Activated CD8-positive, alpha-beta memory T cell treated with anti-CD3 and anti-CD28 coated beads, Interleukin-2, amount 50 U/mL, for 48 hours (primary cell): ENCODE measurements around the gene CARD9.
A peak's percentile ranks its signal among the peaks of the same experiment; 100 is the strongest.

Source experiments
- DNase-seq: peaks from one replicate; pipeline ENCODE4 v3.0.0-alpha.2; 2020

CARD9 gene

GRCh38 chr9:136400038-136400834, 26.8 kb upstream of the CARD9 start, which contains the start of gene SNAPC4:
SNAPC4 (minus strand) TSS chr9:136400170; CDS start chr9:136398428, 1,742 bp downstream.
- peak; percentile 96 for DNase-seq

DNA sequence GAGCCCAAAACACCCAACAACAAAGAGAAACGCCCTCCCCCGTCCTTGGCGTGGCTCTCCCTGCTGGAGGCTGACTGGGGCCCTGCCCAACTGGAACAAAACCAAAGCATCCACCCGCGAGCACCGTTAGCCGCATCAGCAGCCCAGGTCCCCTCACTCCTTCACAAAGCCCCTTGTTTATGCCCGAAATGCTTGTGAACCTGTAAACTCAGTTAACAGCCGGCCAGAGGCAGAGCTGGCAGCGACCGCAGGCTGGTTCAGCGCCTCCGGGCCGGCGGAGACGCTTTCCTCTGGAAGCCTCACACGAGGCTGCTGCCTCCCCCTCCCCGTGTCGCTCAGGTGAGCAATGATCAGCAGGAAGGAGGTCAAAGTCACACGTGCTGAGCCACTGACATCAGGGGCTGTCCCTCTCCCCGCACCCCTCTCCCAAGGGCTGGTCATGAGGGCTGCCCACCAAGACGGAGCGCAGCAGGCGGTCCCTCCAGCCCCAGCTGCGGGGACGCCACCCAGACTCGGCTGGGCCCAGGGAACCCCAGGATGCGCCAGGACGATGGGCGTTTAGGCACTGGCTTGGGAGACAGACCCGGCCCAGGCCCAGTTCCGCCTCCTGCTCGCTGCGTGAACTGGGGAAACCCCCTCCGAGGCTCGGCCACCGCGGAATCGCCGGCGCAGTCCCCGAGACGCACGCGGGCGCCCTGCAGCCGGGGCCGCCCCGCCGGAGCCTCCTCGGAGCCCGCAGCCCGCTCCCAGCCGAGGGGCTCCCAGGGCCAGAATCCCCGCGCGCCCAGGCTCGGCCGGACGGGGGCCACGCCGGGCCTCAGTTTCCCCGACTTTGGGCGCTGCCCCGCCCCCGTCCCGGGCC, 25.9 kb upstream of the CARD9 start:
- peak; percentile 74 for DNase-seq

DNA sequence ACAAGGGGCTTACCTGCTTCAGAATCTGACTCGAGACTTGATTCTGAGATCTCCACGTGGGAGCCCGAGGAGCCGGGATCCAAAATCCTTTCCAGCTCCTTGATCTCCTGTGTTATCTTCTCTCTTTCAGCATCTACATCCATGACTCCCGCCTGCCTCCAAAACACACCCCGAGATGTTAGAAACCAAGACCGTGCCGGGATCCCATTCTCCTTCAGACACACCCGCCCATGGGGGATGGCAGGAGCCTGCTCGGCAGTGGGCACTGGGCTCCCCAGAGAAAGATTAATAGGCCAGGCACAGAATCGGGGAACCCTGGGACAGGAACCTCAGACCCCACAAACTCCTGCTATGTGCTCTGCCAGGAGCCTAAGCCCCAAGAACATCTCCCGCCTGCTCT, 24.8 kb upstream of the CARD9 start:
- DNase-seq: no peak

DNA sequence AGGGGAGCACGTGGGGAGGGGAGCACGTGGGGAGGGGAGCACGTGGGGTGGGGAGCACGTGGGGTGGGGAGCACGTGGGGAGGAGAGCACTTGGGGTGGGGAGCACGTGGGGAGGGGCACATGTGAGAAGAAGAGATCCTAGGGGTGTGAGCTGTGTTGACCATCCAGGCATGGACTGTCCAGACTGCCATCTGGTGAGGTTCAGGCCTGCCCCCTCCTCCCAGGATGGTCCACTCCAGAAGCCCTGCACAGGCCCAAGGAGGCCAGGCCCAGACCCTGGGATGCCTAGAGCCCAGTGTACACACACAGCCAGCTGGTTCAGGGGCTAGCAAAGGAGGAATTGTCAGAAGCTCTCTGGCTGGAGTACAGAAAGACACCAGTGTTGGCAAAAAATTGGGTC, 24.2 kb upstream of the CARD9 start:
- DNase-seq: no peak

- no peak for DNase-seq
Measured at GRCh38 chr9:136396219-136396515, 22.7 kb upstream of the CARD9 start.

- DNase-seq: no peak
Measured at GRCh38 chr9:136395345-136396218, 22.1 kb upstream of the CARD9 start.

- no peak for DNase-seq
Measured at GRCh38 chr9:136395020-136395340, 21.5 kb upstream of the CARD9 start.

DNA sequence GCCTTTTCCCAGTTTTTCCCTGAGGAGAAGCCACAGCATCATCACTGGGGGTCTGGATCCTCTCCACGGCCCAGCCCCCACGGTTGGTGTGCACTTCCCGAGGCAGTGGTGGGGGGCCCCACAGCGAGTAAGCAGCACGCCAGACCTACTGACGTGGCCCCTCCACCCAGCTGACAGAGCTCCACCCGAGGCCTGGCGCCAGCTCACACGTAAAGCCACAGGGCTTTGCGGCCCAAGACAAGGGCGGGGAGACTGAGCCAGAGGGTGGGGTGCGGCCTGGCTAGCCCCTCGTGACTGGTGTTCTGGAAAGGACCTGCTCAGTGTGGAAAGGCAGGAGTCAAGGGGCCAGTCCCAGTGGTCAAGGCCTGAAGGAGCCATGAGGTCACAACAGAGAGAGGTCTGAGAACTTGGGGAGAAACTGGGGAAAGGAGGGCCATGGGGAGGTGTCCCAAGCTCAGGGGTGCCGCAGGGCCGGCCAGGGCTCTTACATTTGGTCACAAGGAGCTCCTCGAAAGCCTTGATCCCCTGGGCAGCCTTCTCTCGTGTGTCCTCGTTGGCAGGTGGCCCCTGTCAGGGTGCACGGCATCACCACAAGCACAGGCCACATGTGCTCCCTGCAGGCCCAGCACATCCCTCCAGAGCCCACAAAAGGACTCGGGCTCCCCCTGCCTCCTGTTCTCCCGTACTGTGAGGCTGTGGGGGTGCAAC, 21.0 kb upstream of the CARD9 start:
- DNase-seq: no peak

DNA sequence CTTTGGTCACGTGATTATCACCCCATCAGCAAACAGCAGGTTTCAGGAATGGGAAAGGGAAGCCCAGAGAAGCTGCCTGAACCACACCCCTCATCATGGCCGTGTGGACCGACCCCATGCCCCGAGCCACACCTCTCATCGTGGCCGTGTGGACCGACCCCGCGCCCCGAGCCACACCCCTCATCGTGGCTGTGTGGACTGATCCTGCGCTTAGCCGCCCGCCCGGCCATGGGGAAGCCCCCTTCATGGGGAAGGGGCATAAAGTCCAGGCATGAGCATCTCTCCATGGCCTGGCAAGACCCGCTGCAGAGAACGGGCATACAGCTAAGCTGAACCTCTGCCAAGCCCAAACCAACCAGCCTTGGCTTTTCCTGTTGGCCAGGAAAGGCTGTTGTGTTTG, 20.1 kb upstream of the CARD9 start:
- no peak for DNase-seq

DNA sequence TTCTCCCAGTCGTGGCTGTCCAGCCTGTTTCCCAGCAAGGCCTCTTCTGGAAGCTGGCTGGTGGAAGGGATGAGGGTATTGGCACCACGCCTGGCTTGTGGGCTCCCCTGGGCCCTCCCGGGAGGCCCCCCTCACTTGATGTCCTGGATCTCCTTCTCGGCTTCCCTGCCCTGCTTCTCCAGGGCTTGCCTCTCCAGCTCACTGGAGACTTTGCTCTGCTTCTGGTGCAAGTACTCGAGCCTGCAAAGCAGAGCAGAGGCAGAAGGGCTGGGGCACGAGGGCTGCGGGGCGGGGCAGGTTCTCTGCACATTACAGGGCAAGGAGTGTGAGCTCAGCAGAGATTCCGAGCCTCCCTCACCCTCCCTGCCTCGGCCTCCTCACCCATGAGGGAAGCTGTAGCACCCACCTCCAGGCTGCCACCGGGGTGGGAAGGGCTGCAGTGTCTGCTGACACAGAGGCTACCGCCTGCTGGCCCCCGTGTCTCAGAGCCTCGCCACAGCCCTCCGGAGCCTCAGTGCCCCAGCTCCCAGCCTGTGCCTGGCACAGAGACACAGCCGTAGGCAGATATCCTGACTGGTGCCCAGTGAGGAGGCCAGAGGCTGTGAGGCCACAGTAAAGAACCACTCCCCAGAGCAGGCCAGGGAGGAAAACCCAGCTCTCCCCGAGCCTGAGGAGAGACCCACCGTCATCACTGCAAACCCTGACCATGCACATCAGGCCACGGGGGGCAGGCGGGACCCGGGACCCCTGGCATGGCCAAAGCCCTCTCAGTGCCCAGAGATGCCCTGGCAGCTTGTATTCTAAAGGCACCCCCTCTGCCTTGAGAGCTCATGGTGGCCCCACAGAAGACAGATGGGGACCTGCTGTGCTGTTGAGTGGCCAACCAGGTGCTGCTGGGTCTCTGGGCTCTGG, 19.3 kb upstream of the CARD9 start:
- DNase-seq: no peak

DNA sequence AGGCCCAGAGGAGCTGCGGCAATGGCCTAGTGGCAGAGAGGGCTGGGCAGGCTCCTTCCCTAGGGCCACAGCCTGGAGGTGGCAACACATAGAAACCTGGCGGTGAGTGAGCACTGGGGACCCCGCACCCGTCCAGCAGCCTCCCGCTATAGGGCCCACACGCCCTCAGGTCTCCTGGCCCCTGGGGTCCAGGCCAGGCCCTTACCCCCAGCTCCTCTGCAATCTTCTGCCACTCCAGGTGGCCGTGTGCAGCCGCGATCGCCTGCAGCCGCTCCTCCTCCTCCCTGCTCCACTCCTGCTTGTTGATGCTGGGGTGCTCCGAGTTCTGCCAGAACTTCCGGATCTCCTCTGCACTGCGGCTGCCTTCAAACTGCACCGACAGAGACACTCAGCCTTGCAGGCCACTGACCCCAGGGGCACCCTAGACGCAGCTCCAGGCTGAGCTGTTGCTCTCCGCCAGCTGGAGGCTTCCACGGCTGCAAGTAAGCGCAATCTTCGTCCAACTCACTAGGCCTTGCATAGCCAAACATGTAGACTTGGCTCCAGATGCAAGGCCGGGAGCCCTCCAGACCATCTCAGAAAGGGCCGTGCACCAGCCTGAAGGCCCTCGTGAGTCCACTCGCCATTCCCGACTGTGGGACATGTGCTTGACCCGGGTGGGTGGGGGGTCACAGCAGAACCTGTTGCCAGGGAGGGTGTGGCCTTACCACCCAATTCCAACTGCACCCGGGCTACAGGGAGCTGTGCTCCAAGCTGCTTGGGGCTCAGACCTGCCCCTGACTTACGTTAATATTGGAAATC, 18.5 kb upstream of the CARD9 start:
- no peak for DNase-seq

DNA sequence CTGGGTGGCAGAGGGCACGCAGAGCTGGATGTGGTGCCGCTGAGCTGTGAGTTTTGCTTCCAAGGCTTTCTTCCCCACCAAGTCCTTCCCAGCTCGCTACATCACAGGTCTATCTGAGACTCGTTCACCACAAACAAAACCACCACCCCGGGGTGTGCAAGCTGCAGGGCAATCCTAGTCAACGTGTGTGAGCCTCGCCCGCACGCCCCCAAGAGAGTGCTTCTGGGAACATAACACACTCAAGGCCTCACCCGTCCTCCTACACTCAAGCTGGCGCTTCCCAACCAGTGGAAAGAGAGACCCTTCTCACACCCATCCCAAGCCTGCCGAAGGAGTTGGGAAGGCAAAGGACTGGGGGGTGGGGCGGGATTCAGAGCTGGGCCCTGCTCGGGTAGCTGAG, 15.9 kb upstream of the CARD9 start:
- DNase-seq: no peak

DNA sequence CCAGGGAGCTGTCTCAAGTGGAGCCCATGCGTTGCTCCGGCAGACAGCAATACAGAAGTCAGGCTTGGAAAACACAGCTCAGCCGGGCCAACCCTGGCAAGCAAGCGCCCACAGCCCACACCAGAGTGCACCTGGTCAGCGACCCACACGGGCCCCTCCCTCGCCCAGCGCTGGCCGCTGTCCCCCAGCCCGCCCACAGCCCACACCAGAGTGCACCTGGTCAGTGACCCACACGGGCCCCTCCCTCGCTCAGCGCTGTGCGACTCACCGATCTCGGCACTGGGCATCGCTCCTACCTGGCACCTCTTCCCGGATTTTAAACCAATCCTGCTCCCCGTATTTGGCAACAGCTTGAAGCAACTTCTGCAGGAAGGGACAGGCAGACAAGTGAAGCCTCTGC, 13.7 kb upstream of the CARD9 start:
- DNase-seq: no peak

DNA sequence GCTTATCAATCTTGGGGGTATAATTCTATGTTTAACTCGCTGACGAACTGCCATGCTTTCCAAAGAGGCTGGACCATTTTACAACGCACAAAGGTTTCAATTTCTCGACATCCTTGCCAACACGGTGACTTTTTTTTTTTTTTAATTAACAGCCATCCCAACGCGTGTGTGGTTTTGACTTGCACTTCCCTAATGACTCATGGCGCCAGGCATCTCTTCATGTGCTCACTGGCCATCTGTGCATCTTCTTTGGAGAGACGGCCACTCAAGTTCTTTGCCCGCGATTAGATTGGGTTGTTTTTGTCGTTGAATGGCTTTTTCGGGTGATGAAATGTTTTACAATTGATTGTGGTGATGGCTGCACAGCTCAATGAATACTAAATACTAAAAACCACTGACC, 12.5 kb upstream of the CARD9 start:
- DNase-seq: no peak

DNA sequence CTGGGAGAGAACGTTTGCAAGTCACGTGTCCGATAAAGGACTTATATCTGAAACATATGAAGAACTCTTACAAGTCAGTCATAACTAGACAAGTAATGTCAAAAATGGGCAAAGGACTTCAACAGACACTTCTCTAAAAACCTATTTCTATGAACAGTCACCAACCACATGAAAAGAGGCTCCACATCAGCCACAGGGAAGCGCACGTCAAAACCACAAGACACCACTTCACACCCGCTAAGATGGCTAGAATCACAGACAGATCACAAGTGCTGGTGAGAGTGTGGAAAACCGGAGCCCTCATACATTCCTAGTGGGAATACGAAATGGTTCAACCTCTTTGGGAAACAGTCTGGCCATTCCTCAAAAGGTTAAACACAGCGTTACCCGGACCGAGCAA, 11.5 kb upstream of the CARD9 start:
- no peak for DNase-seq

- DNase-seq: no peak
Measured at GRCh38 chr9:136383436-136383835, 10.0 kb upstream of the CARD9 start.

DNA sequence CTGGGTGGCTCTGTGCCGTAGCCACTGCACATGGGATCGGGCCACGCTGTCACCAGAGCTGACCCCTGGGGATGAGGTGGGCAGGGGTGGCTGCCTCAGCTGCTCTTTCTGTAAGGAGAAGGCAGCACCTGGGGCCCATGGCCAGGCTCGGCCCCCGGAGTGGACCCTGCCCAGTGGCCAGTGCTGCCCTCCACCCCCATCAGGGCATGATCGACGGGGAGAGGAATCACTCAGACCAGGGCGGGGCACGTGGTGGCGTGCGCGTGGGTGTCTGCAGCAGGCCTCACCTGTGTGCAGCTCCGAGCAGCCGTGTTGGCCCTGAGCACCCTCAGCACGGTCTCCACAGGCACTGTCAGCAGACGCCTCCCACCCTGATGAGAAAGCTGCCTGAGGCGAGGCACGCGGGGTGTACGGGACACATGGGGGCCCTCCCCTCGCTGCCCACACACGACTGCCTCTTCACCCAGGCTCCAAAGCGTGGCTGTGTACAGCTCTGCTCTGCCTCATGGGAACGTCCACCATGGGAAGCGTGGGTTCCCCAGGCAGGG, 8.6 kb upstream of the CARD9 start:
- DNase-seq: no peak

- DNase-seq: no peak
Measured at GRCh38 chr9:136381311-136381710, 7.8 kb upstream of the CARD9 start.

DNA sequence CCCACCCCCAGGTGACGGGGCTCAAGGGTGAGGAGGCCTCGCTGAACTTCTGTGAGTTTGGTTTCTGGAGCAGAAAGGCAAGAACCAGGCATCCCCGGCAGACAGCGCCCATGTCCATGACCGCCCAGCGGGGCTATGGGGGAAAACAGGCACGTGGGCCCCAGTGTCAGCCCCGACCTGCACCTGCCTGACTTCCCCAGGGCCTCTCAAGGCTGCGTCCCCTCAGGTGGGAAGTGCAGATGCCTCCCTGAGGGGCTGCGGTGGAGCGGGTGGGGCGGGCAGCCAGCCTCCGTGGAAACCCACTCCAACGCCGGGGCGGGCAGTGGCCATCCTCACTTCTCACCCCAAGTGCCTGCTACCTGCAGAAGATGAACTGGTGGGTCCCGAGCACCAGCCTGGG, 6.9 kb upstream of the CARD9 start:
- no peak for DNase-seq

GRCh38 chr9:136379891-136380290, 6.4 kb upstream of the CARD9 start:
- DNase-seq: no peak

- no peak for DNase-seq
Measured at GRCh38 chr9:136379401-136379800, 5.9 kb upstream of the CARD9 start.
